Skeletal muscle tissue (tissue), 4 donors: Measurements from ENCODE around the gene ZBP1. TPM values are rescaled to one million over a fixed set of nuclear protein-coding genes. Genes with fewer than 3 reads are reported as not detected.

Experiments
- H3K27ac ChIP-seq: one replicate; pipeline ENCODE4 v1.7.0; 2013; ENCODE audit warnings: mild to moderate bottlenecking, low read depth, low read length, inconsistent platforms
- H3K27me3 ChIP-seq, 3 donors: one replicate each; pipeline ENCODE4 v1.7.0; 2013; ENCODE audit warnings: low read length in 3 of 3; ENCODE audit not compliant: control insufficient read depth in 3 of 3, insufficient read depth in 3 of 3
- H3K36me3 ChIP-seq, 3 donors: one replicate each; pipeline ENCODE4 v1.7.0; 2013; ENCODE audit warnings: low read length in 3 of 3; ENCODE audit not compliant: control insufficient read depth in 3 of 3, insufficient read depth in 3 of 3
- H3K4me1 ChIP-seq, 3 donors: one replicate each; pipeline ENCODE4 v1.7.0; 2013; ENCODE audit warnings: low read length in 3 of 3, mild to moderate bottlenecking in 3 of 3; ENCODE audit not compliant: control insufficient read depth in 3 of 3, insufficient read depth in 3 of 3
- H3K4me3 ChIP-seq, 3 donors: one replicate each; pipeline ENCODE4 v1.7.0; 2013; ENCODE audit warnings: low read length in 3 of 3
- H3K9ac ChIP-seq, 3 donors: one replicate each; pipeline ENCODE4 v1.7.0; 2013; ENCODE audit warnings: low read length in 3 of 3, mild to moderate bottlenecking in 3 of 3, moderate library complexity in 2 of 3, low read depth in 1 of 3
- H3K9me3 ChIP-seq, 3 donors: one replicate each; pipeline ENCODE4 v1.7.0; 2013; ENCODE audit warnings: low read length in 3 of 3; ENCODE audit not compliant: control insufficient read depth in 3 of 3
- total RNA-seq: library from RNA; depleted of rRNA; stranded (reverse); fragments of >200 nt; gene quantifications from one replicate; pipeline ENCODE4 v1.2.3, GENCODE V29; 2014
- donor health status: Osteomylitis.

The ZBP1 gene
- total RNA-seq, 1 donor from 2014 or later = under 0.01 TPM

DNA sequence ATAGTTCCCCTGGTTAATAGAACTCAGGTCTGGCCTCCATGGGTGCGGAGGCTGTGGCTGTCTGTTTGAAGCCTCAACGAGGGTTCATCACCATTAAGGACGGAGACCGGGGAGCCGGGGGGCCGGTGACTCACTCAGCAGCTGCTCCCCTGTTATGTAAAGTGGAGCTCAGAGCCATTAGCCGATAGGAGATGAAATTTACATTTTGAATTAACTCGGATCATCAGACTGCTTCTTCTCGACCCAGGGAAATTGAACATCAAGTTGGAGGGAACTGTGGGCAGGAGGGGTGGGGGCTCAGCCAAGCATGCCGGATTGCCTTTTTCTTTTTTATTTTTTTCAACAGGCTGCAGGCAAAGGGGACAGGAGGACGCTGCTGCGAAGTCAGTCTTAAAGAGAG, 47.0 kb downstream of the ZBP1 start:
- Histone ChIP-seq H3K36me3 (no peaks in the 10 kb centered on the region), H3K27me3 (peaks cover 29 to 43% (median 34%) of the 10 kb centered on the region in 3 donors), H3K4me3 (no peak overlapping the region), H3K9me3 (no peaks in the 10 kb centered on the region), H3K9ac (no peak overlapping the region), H3K27ac (no peak overlapping the region), H3K4me1 (no peaks in the 10 kb centered on the region)

DNA sequence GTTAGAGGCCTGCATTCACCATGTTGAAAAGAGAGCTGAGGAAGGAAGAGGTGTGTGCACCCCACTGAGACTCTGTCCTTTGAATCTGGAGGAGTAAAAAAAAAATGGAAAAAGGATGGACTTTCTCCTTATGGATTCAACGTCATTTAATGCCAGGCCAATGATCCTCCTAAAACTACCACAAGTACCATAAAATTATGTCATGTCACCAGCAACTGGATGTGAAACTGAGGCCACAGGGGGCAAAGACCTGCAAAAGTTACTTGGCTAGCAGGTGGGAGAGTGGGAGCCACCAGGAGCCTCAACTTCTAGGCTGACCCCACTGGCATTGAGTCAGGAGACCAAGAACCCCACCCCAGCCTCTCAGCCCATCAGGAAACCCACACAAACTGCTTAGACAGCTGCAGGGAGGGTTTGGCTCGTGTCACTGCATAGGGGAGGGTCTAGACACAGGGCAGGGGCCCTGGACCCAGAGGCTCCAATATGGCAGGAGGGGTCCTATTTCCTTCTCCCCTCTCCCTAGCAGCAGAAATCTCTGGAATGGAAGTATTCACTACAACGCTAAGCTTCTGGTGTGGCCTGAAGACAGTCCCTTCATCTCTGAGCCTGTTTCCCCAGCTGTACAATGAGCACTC, 48.3 kb downstream of the ZBP1 start:
- Histone ChIP-seq H3K4me3 (no peak overlapping the region), H3K4me1 (no peaks in the 10 kb centered on the region), H3K9me3 (no peaks in the 10 kb centered on the region), H3K27me3 (peaks cover 38 to 45% (median 42%) of the 10 kb centered on the region in 3 donors), H3K9ac (no peak overlapping the region), H3K36me3 (no peaks in the 10 kb centered on the region), H3K27ac (no peak overlapping the region)

DNA sequence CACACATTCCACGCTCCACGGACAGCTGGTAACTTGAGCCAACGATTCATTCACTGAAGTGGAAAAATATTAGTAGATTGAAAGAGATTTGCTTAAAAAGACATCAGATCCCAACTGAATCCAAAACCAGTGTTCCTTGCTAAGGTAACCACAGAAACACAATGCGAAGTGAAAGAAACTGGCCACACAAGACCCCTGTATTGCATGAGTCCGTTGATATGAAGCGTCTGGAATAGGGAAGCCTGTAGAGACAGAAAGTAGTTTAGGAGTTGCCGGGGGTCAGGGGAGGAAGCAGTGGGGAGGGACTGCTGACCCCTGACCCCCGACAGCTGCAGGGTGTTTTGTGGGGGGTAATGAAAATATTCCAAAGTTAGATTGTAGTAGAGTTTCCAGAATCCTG, 49.3 kb downstream of the ZBP1 start:
- H3K9me3 ChIP-seq = no peaks in the 10 kb centered on the region
- no peak overlapping the region for H3K27ac ChIP-seq
- H3K4me3 ChIP-seq = no peak overlapping the region
- no peaks in the 10 kb centered on the region for H3K4me1 ChIP-seq
- no peaks in the 10 kb centered on the region for H3K36me3 ChIP-seq
- peaks cover 37 to 41% (median 40%) of the 10 kb centered on the region in 3 donors for H3K27me3 ChIP-seq
- H3K9ac ChIP-seq = no peak overlapping the region

DNA sequence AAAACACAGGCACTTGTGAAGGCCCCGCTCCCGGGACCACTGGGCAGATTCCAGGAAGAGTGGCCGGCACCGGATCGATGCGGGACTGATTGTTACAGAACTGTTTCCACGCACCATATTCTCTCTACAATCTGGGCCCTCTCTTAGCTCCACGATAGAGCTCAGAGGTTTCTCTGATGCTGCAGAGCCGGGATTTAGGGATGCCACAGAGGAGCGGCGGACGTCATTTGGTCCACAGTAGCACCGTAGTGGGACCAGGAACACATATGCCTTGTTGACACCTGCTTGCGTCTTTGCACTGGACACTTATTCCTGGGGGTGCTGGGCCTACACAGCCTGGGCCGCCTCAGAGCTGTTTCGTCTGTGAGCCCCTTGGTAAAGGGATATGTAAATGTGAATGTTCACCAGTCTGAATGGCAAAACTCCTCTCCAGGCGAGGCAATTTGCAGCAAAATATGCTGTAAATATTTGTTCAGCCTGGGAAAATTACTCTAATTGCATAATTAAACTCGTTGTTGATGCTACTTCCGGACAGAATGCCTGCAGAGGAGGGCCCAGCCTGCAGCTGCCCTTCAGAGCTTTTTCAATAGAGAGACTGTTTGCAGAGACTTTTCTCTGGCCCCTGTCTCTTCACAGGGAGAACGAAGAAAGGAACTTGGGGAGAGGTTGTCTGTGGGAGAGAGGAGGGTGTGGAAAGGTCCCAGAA, 49.9 kb downstream of the ZBP1 start:
- Histone ChIP-seq H3K9me3 (no peaks in the 10 kb centered on the region), H3K4me3 (no peak overlapping the region), H3K27ac (no peak overlapping the region), H3K4me1 (no peaks in the 10 kb centered on the region), H3K27me3 (peaks cover 34 to 46% (median 40%) of the 10 kb centered on the region in 3 donors), H3K36me3 (no peaks in the 10 kb centered on the region), H3K9ac (no peak overlapping the region)

DNA sequence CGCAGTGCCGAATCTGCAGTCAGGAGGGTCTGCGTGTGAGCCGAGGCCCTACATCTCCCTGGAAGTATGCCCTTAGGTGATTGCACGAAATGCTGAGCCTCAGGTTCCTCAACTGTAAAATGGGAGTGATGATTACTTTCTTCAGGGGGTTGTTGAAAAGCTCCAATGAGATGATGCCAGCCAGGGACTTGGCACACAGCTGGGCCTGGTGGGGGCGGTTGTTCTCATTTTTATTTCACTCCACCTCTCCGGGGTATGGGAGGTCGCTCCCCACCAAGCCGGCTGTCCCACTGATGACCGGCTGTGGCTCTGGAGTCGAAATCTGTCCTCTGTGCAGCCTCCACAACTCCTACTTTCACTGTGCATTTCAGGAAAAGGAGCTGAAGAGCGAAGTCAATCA, 51.3 kb downstream of the ZBP1 start:
- Histone ChIP-seq H3K4me1 (no peaks in the 10 kb centered on the region), H3K9me3 (no peaks in the 10 kb centered on the region), H3K27ac (no peak overlapping the region), H3K27me3 (peaks cover 31 to 39% (median 37%) of the 10 kb centered on the region in 3 donors), H3K4me3 (no peak overlapping the region), H3K36me3 (no peaks in the 10 kb centered on the region), H3K9ac (no peak overlapping the region)

DNA sequence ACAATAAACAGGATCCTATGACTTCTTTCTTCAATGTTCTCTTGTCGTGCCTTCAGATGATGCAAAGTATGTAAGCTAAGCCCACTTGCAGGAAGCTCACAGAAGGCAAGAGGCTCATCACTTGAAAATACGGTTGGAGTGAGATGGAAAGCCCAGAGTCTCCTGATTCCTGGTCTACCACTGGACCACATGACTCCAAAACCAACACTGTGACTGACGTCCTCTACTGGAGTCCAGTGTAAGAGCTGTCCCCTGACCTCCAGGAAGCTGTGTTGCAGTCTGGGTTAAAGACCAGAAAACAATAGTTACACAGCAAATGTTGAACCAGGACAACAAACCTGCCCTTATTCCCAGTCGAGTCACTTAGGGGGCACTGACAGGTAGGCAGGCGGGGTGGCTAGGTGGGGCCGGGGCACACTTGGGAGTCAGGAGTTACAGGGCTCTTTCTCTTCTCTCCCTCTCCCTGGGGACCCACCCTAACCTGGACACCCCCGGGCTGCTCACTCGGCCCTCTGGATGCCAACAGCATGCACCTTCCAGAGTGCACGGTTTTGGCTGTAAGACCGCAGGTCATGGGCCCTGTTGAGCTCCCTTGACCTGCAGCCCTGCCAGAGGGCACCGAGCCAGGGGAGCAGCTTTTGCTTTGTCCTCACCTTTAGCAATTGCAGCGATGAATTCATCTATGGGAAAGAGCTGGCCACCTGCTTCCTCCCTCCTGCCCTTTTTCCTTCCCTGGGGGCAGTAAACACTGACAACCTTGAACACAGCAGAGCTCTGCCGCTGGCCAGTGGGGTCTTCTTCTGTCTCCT, 51.9 kb downstream of the ZBP1 start:
- Histone ChIP-seq H3K4me1 (no peaks in the 10 kb centered on the region), H3K4me3 (no peak overlapping the region), H3K27me3 (peaks cover 28 to 38% (median 36%) of the 10 kb centered on the region in 3 donors), H3K36me3 (no peaks in the 10 kb centered on the region), H3K9ac (no peak overlapping the region), H3K9me3 (no peaks in the 10 kb centered on the region), H3K27ac (no peak overlapping the region)

DNA sequence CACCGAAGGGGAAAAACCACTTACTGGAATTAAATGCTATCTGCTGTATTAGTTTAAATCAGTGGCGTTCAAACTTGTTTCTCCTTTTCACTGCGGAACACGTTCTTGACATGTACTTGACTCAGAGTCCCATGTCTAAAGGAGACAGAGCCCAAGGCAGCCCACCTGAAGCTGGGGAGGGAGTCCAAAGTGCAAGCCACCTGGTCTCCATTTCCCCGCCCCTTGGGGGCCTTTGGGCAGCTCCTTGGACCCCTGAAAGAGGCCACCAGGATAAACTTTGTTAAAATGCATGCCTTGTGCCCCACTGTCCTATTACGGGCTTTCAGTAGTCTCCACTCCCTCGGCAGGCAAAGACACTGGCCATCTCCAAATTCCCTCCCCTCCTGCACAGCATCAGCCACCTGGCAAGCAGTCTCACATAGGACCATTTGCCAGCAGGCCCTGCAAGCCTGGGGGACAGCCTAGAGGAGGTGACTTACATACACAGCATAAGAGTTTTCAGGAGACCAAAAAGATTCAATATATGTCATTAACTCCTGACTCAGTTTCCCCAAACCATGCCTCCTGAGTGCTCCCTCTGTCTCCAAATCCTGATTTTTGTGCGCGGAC, 52.7 kb downstream of the ZBP1 start:
- no peaks in the 10 kb centered on the region for H3K9me3 ChIP-seq
- no peak overlapping the region for H3K4me3 ChIP-seq
- H3K4me1 ChIP-seq = no peaks in the 10 kb centered on the region
- no peak overlapping the region for H3K9ac ChIP-seq
- no peaks in the 10 kb centered on the region for H3K36me3 ChIP-seq
- H3K27me3 ChIP-seq = peaks cover 27 to 38% (median 31%) of the 10 kb centered on the region in 3 donors
- H3K27ac ChIP-seq = no peak overlapping the region

DNA sequence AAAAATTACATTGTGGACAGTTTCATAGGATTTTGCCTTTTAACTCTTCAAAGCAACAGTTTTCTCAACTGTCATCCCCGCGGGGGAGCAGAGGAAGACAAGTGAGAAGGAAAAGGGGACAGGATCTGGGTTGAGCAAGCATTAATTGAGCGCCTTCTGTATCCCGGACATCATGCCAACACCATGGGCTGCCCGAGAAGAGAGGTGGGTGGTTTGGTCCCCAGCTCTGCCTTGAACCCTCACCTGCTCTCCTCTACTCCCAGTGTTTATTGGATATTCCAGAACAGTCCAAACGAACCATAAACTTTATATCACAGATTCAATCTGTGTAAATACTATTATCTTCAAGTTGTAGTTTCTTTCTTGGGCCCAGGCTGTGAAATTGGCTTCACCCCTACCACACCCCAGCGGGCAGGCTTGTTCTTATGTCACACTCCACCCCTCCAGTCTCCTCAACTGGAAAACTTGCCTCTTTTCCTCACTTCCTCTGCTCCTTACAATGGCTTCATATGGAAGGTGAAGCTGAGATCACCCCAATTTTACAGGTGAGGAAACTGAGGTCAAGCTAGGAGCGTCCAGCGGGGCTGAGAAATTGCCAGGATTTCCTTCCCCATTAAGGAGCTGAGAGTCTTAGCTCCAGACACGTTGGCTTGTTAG, 53.3 kb downstream of the ZBP1 start:
- Histone ChIP-seq H3K9me3 (no peaks in the 10 kb centered on the region), H3K9ac (no peak overlapping the region), H3K27ac (no peak overlapping the region), H3K4me1 (no peaks in the 10 kb centered on the region), H3K36me3 (no peaks in the 10 kb centered on the region), H3K4me3 (no peak overlapping the region), H3K27me3 (peaks cover 21 to 41% (median 31%) of the 10 kb centered on the region in 3 donors)

DNA sequence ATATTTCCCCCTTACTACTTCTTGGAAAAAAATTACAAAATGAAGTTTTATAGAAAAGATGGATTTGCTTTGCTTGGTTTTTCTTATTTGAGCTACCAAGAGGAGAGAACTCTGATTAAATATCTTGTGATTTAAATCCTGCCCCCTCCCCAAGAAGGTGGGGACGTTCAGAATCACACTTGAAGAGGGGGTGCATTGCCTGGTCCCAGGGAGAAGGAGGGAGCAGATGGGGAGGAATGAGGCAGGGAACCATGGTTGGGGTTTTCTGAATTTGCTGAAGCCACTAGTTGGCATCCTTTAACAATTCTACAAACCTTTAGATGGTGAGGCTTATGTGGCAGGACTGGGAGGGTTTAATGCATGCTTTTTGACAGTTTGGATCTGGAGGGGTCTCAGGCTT, 53.8 kb downstream of the ZBP1 start:
- H3K27me3 ChIP-seq = peaks cover 18 to 44% (median 32%) of the 10 kb centered on the region in 3 donors
- no peak overlapping the region for H3K4me3 ChIP-seq
- H3K9me3 ChIP-seq = no peaks in the 10 kb centered on the region
- H3K4me1 ChIP-seq = no peaks in the 10 kb centered on the region
- H3K27ac ChIP-seq = no peak overlapping the region
- H3K9ac ChIP-seq = no peak overlapping the region
- no peaks in the 10 kb centered on the region for H3K36me3 ChIP-seq
